ENCODE measurements around the gene SLC16A1.
"Not testable (repeated sequence)": the region's sequence is repeated elsewhere in the genome, so short reads cannot be mapped to it uniquely, and the experiment has no call there.

Gene SLC16A1, protein sequence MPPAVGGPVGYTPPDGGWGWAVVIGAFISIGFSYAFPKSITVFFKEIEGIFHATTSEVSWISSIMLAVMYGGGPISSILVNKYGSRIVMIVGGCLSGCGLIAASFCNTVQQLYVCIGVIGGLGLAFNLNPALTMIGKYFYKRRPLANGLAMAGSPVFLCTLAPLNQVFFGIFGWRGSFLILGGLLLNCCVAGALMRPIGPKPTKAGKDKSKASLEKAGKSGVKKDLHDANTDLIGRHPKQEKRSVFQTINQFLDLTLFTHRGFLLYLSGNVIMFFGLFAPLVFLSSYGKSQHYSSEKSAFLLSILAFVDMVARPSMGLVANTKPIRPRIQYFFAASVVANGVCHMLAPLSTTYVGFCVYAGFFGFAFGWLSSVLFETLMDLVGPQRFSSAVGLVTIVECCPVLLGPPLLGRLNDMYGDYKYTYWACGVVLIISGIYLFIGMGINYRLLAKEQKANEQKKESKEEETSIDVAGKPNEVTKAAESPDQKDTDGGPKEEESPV

GRCh38 chr1:112955773-112956543 lies at the start of gene SLC16A1:
TSS of gene SLC16A1 (minus strand) at chr1:112956196. CDS start at chr1:112929308, 26,888 bp downstream.
- DNase-seq: peak; percentile 84

DNA sequence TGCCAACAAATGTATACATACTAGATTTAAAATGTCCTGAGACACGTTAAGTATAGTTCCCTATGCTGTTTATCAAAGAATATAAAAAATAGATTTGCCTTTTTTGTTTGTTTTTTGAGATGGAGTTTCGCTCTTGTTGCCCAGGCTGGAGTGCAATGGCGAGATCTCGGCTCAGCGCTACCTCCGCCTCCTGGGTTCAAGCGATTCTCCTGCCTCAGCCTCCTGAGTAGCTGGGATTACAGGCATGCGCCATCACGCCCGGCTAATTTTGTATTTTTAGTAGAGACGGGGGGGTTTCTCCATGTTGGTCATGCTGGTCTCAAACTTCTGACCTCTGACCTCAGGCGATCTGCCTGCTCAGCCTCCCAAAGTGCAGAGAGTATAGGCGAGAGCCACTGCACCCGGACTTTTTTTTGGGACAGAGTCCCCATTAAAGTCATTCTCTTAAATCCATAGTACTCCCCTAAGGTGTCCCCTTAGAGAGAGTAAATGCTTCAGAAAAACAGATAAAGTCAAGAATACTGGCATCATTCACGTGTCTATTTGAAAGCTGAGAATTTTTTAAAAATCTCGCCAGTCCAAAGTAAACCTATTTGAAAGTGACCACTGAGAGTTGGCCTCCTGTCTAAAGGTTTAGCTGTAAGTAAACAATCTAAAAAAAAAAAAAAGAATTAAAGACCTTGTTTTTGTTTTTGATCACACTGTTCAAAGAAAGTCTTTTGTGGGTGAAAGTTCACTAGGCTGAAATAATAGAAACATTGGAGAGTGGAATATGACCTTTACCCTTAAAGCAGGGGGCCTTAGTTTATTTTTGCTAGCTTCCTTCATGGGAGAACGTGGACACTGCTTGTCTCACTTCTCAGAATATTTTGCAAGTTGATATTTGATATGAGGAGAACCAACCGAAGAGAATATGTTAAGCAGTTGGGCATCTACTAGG lies 48.0 kb upstream of the SLC16A1 start:
- DNase-seq: no peak

GRCh38 chr1:113002297-113002696 lies 46.3 kb upstream of the SLC16A1 start:
- DNase-seq: no peak

- DNase-seq: no peak
These were observed 42.7 kb upstream of the SLC16A1 start for GRCh38 chr1:112998592-112999235.

GRCh38 chr1:112997781-112998180 lies 41.8 kb upstream of the SLC16A1 start:
- no peak for DNase-seq

- no peak for DNase-seq
These were observed 39.9 kb upstream of the SLC16A1 start for GRCh38 chr1:112995890-112996289.

- not testable (repeated sequence) for DNase-seq
These were observed 39.0 kb upstream of the SLC16A1 start for GRCh38 chr1:112995021-112995420.

GRCh38 chr1:112992780-112993179 lies 36.8 kb upstream of the SLC16A1 start:
- no peak for DNase-seq

DNA sequence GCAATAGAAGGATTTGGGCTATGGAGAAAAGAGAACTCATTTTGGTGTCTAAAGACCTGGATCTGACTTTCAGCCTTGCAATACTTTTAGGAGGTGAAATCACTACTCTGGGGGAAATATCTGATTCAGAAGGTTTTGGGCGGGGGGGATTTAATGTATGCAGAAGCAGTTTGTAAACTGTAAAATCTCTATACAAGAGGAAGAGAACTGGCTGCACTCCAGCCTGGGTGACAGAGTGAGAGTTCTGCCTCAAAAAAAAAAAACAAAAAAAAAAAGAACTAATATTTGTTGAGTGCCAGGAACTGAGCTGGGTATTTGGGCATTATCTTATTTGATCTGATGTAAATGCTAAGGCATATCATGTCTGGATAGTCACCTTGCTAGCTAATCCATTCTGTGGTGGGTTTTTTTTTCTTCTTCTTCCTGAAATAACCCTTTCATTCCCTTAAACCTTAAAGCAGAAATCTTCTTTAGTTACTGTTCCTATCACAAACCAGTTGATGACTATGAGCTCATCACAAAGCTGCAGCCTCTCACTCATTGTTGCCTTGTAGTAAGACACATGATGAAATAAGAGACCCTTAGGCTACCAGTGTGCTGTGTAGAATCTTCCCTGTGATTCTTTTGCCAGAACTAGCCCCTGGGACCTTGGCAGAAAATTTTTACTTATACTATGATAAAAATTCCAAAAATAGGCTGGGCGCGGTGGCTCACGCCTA lies 35.6 kb upstream of the SLC16A1 start:
- no peak for DNase-seq

- no peak for DNase-seq
These were observed 34.3 kb upstream of the SLC16A1 start for GRCh38 chr1:112990271-112990670.

GRCh38 chr1:112988367-112988766 lies 32.4 kb upstream of the SLC16A1 start:
- DNase-seq: no peak

DNA sequence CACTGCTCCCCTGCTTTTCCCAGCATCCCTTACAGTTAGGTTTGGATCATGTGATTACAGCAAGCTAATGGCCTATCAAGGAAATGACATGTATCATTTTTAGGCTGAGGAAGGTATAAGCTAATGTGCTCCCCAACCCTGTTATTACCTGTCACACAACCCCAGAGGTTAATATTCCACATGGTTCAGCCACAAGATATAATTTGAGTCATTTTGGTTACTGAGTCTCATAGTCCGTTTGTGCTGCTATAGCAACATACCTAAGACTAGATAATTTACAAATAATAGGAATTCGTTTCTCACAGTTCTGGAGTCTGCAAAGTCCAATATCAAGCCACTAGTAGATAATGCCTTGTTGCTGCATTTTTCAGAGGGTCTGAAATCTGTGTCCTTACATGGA lies 29.1 kb upstream of the SLC16A1 start:
- DNase-seq: no peak

DNA sequence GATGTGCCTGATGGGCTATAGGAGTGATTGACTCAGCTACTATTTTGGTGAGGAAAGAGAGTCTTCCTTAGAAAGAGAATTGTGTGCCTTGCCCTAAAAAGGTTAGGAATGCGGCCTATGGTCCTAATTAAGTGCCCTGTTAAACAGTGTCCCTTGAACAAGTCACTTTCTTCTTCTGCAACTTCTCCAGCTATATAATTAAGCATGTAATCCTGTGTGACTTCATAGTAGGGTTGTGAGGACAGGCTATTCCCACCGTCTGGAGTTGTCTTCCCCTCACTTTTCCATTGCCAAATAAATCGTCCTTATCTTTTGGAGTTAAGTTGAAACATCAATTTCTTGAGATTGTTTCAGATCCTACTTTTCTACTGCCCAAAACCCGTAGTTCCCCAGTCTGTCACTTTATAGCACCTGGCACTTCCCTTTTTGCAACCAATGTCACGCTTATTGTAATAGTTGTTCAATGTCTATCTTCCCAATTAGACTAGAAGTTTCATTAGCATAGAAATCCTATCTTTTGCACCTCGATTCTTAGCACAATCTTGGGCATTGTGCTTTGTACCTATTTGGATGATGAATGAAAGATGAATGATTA lies 27.6 kb upstream of the SLC16A1 start:
- DNase-seq: no peak

DNA sequence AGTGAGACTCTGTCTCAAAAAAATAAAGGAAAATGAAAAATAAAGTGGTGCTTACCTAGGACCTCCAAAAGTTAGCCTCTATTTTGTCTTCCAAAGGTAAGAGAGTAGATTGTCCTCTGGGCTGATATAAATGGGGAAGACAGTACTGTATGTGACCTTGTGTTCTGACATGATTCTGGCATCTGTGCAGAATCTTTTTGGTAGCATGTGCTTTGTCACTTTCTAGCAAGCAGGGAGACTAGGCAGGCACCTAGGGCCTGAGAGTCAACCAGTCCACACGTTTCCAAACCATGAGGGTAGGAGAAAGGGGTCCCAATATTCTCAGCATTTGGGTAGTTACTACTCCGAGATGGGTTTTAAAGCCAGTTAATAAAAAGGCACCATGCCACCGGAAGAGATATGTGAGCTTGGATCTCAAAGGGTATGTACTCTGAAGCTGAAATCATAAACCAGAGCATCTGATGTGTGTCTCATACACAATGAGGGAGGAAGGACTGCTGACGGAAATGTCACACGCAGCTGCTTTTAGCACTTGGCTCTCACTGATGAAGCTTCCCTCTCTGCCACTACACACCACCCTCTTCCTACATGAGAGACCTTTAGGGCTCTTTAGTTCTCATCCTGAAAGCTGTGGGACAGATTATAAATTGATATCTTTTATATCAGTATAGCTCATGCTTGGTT lies 27.0 kb upstream of the SLC16A1 start:
- no peak for DNase-seq

- no peak for DNase-seq
These were observed 26.3 kb upstream of the SLC16A1 start for GRCh38 chr1:112982328-112982727.

- DNase-seq: not testable (repeated sequence)
These were observed 25.8 kb upstream of the SLC16A1 start for GRCh38 chr1:112981834-112982233.

DNA sequence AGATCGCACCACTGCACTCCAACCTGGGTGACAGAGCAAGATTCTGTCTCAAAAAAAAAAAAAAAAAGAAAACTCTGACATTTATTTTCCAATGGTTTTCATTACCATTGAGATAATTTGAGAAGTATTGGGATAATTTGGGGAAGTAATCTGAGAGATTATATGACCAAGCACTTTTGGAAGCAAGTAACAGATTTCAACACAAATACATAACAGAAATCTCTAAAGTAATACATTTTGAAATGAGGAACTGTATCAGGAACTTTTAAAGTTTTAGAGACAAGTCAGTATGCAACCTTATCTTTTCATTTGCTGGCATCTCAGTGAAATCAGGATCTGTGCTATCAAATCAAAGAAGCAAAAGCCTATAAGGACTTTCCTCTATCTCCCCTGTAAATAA lies 25.4 kb upstream of the SLC16A1 start:
- no peak for DNase-seq

DNA sequence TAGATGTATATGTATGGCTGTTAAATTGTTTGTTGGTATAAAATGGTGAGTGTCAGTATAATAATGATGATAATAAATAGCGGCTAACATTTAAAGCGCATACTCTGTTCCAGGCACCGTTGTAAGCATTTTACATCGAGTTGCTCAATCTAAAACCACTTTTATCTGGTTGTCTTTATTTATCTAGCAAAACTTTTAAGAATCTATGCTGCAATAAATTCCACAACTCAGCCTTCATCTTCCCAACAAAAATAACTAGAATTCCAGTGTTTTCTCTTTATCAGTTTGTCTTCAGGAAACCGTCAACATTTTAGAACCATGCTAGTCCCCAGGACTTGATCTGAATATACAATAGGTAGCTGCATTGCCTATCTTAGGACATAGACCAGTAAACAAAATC lies 19.3 kb upstream of the SLC16A1 start:
- DNase-seq: no peak

- no peak for DNase-seq
These were observed 18.6 kb upstream of the SLC16A1 start for GRCh38 chr1:112974646-112975045.

- no peak for DNase-seq
These were observed 17.8 kb upstream of the SLC16A1 start for GRCh38 chr1:112973788-112974187.

- DNase-seq: no peak
These were observed 15.0 kb upstream of the SLC16A1 start for GRCh38 chr1:112971006-112971405.

All from amniotic stem cell (primary cell).